PC-9 (cell line): ENCODE results near the gene ALKBH4.

Experiments used
- EZH2 ChIP-seq: fragments of 200-600 bp; sonication (generic); IDR thresholded peaks from 2 replicates; pipeline ENCODE4 v1.8.0; 2017; ENCODE audit warnings: antibody characterized with exemption, low read depth
- TF ChIP-seq, protein P1 (sequence below): fragments of 200-600 bp; sonication (generic); conservative IDR thresholded peaks from 2 replicates; pipeline ENCODE4 v1.6.1; 2017; ENCODE audit warnings: mixed run types, antibody characterized with exemption, mild to moderate bottlenecking, moderate library complexity

DNA sequence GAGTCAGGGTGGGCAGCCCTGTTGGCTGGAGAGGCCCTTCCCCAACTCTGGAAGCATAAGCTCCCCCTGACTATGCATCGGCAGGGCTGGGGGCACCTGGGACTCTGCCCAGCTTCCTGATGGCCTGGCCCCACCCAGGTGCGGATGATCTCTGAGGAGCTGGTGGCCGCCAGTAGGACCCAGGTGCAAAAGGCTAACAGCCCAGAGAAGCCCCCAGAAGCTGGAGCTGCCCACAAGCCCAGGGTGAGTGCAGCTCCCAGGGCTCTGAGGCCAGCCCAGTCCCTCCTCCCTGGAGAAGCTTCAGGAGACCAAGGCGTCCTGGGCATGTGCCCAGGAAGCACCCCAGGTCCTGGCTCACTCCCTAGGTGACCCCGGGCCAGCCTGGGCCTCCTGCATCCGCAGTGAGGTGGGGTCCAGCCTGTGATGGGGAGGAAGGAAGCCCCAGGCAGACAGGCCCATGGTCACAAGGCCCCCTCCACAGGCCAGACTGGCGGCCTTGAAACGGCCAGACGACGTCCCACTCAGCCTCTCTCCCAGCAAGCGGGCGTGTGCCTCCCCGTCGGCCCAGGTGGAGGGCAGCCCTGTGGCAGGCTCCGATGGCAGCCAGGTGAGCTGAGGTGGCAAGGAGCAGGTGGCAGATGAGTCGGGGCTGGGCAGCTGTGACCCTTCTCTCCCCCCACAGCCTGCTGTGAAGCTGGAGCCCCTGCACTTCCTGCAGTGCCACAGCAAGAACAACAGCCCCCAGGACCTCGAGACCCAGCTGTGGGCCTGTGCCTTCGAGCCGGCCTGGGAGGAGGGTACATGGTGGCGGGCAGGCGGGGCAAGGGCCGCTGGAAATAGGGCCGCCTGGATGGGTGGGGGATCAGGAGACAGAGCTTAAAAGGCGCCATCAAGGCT lies 3.2 kb upstream of the ALKBH4 start:
- TF ChIP-seq, protein P1, sequence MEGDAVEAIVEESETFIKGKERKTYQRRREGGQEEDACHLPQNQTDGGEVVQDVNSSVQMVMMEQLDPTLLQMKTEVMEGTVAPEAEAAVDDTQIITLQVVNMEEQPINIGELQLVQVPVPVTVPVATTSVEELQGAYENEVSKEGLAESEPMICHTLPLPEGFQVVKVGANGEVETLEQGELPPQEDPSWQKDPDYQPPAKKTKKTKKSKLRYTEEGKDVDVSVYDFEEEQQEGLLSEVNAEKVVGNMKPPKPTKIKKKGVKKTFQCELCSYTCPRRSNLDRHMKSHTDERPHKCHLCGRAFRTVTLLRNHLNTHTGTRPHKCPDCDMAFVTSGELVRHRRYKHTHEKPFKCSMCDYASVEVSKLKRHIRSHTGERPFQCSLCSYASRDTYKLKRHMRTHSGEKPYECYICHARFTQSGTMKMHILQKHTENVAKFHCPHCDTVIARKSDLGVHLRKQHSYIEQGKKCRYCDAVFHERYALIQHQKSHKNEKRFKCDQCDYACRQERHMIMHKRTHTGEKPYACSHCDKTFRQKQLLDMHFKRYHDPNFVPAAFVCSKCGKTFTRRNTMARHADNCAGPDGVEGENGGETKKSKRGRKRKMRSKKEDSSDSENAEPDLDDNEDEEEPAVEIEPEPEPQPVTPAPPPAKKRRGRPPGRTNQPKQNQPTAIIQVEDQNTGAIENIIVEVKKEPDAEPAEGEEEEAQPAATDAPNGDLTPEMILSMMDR: no peak
- no peak for TF ChIP-seq EZH2
